Mucosa of descending colon (tissue), 3 donors: ENCODE data around the gene PLCH2. TPM values are rescaled to one million over a fixed set of nuclear protein-coding genes. Genes with fewer than 3 reads are reported as not detected.
A peak's percentile ranks its signal among the peaks of the same experiment; 100 is the strongest.
"Not testable (repeated sequence)": the region's sequence is repeated elsewhere in the genome, so short reads cannot be mapped to it uniquely, and the experiment has no call there.

Experiments
- ATAC-seq: fragments of 200-7000 bp; cut with Tn5 transposase; one replicate; pipeline ENCODE4 v1.9.1; 2020; ENCODE audit warnings: mild to moderate bottlenecking, moderate library complexity
- DNase-seq, 3 donors: peaks; one replicate each; pipeline ENCODE4 v3.0.0-alpha.2; 2020
- H3K36me3 ChIP-seq: fragments of 200-600 bp; one replicate; pipeline ENCODE4 v1.8.0; 2021; ENCODE audit warnings: low read depth, mild to moderate bottlenecking
- H3K4me1 ChIP-seq: fragments of 200-600 bp; one replicate; pipeline ENCODE4 v1.8.0; 2021; ENCODE audit warnings: low read depth, mild to moderate bottlenecking
- H3K4me3 ChIP-seq: fragments of 200-600 bp; one replicate; pipeline ENCODE4 v1.8.0; 2021; ENCODE audit warnings: mild to moderate bottlenecking
- H3K9me3 ChIP-seq: fragments of 200-600 bp; one replicate; pipeline ENCODE4 v1.8.0; 2021; ENCODE audit warnings: mild to moderate bottlenecking
- CTCF ChIP-seq: fragments of 200-600 bp; IDR thresholded peaks from one replicate; pipeline ENCODE4 v1.8.0; 2022; ENCODE audit warnings: antibody characterized with exemption, mild to moderate bottlenecking
- intact Hi-C, 2 donors: fragments of 100-400 bp; cut with DNase I in 1 of 2; cut with micrococcal nuclease in 1 of 2; formaldehyde crosslinking; loops; one replicate each; pipeline versions ENCODE4 v1.11.0 to v1.11.1; 2022; cut with DNase I, micrococcal nuclease
- total RNA-seq, 3 donors: library from RNA; stranded (reverse); fragmentation: NEBNext Ultra II Directional in 2 of 3; extraction: Animal tissue kit (Norgen Biotek cat#: 25700) in 2 of 3; gene quantifications; one replicate each; pipeline versions ENCODE4 v1.2.1 to v1.2.4, GENCODE V29; 2021 to 2023
- donor health status: DM: no; HTN: no; CAD: no; lungs with moderate emphysema.
- donor health status: DM: no; HTN: no; CAD: no.
- donor health status: DM: no; HTN: yes; CAD: no.

PLCH2 gene
- total RNA-seq, 3 donors from 2014 or later, result 1.2 to 6.8 (median 1.9) TPM

- H3K4me1 ChIP-seq, result peaks cover 39% of the 10 kb centered on the region
- ATAC-seq (no peak), DNase-seq (no peak)
- TF ChIP-seq CTCF, result no peak
- no peaks in the 10 kb centered on the region for H3K9me3 ChIP-seq
- intact Hi-C loops, result no loop called here
- H3K36me3 ChIP-seq, result no peaks in the 10 kb centered on the region
- no peak overlapping the region for H3K4me3 ChIP-seq
Measured at GRCh38 chr1:2552189-2552588, 76.1 kb downstream of the PLCH2 start.

GRCh38 chr1:2553076-2553475 lies 77.0 kb downstream of the PLCH2 start:
- H3K4me3 ChIP-seq, ATAC-seq, H3K36me3 ChIP-seq, H3K9me3 ChIP-seq, DNase-seq, intact Hi-C loops: not testable (repeated sequence)
- peaks cover 44% of the 10 kb centered on the region for H3K4me1 ChIP-seq

GRCh38 chr1:2553871-2554620 lies 78.0 kb downstream of the PLCH2 start:
- intact Hi-C loops, result no loop called here
- TF ChIP-seq CTCF, result no peak

GRCh38 chr1:2554621-2555387 lies 78.7 kb downstream of the PLCH2 start:
- H3K9me3 ChIP-seq, result no peaks in the 10 kb centered on the region
- peaks cover 42% of the 10 kb centered on the region for H3K4me1 ChIP-seq
- DNase-seq, result peak; percentile 66 to 80 (median 74)
- peak; percentile 5 for ATAC-seq
- H3K36me3 ChIP-seq, result peaks cover 5% of the 10 kb centered on the region
- H3K4me3 ChIP-seq, result no peak overlapping the region
- intact Hi-C loops, result no loop called here
- peak; percentile 31 for TF ChIP-seq CTCF

More at GRCh38 chr1:2553871-2554620, 78.0 kb downstream of the PLCH2 start:
- DNase-seq (no peak), ATAC-seq (no peak)
- no peaks in the 10 kb centered on the region for H3K9me3 ChIP-seq
- no peak overlapping the region for H3K4me3 ChIP-seq
- peaks cover 45% of the 10 kb centered on the region for H3K4me1 ChIP-seq
- H3K36me3 ChIP-seq, result peaks cover 5% of the 10 kb centered on the region

Other genes with a start within 250 kb of the PLCH2 start
- 10 to 100 TPM; 26.8 to 86.6 (median 29.0) TPM for gene SKI, start 248.0 kb upstream of the PLCH2 start, total RNA-seq
- 10 to 100 TPM; 13.1 to 17.4 (median 13.4) TPM for gene MORN1, start 84.7 kb upstream of the PLCH2 start, total RNA-seq
- gene RER1, start 84.4 kb upstream of the PLCH2 start, total RNA-seq, result 100 to 1,000 TPM; 151 to 217 (median 193) TPM
- gene PEX10, start 63.7 kb upstream of the PLCH2 start, total RNA-seq, result 10 to 100 TPM; 13.4 to 20.4 (median 18.4) TPM
- 10 to 100 TPM; 28.1 to 51.6 (median 44.7) TPM for gene PANK4, start 50.3 kb downstream of the PLCH2 start, total RNA-seq
- 1 to 10 TPM; 1.3 to 7.8 (median 1.6) TPM for gene HES5, start 54.0 kb downstream of the PLCH2 start, total RNA-seq
- 100 to 1,000 TPM; 143 to 206 (median 146) TPM for gene TNFRSF14, start 80.1 kb downstream of the PLCH2 start, total RNA-seq
- gene PRXL2B, start 110.5 kb downstream of the PLCH2 start, total RNA-seq, result 10 to 100 TPM; 45.2 to 65.5 (median 48.3) TPM
- gene MMEL1, start 156.7 kb downstream of the PLCH2 start, total RNA-seq, result 10 to 100 TPM in 1 of 3 donors, 1 to 10 TPM in 2; 4.2 to 10.9 (median 9.4) TPM